ENCODE measurements around the gene TMED4. TPM values are rescaled to one million over a fixed set of nuclear protein-coding genes. Genes with fewer than 3 reads are reported as not detected.

Gene TMED4
- polyA plus RNA-seq, 1 donor from 2014 or later, result 158 TPM

GRCh38 chr7:44609829-44610228 lies 27.8 kb upstream of the TMED4 start:
- no peaks in the 10 kb centered on the region for H3K36me3 ChIP-seq (ENCODE audit: insufficient read depth, low read length)
- H4K20me1 ChIP-seq (ENCODE audit: insufficient read depth), result no peaks in the 10 kb centered on the region
- H2AFZ ChIP-seq (ENCODE audit: low read depth, low read length), result no peak overlapping the region
- H3K9ac ChIP-seq (ENCODE audit: low read length), result no peak overlapping the region
- H3K27me3 ChIP-seq (ENCODE audit: insufficient read depth, low read depth, low read length), result no peaks in the 10 kb centered on the region
- no peaks in the 10 kb centered on the region for H3F3A ChIP-seq (ENCODE audit: insufficient read depth, low read length, poor library complexity, severe bottlenecking)
- no peak overlapping the region for H3K4me3 ChIP-seq (ENCODE audit: low read length)
- H3K79me2 ChIP-seq (replicated peaks; ENCODE audit: insufficient read depth, low read length), result peaks cover 41% of the 10 kb centered on the region
- no peaks in the 10 kb centered on the region for H3K9me2 ChIP-seq (ENCODE audit: insufficient read depth, low read length)
- no peaks in the 10 kb centered on the region for H3K9me3 ChIP-seq (ENCODE audit: low read length)
- TF ChIP-seq POLR2AphosphoS5 (IDR thresholded peaks at IDR 0.05) (no peak), EP300 (conservative IDR thresholded peaks at IDR 0.05; ENCODE audit: poor library complexity, severe bottlenecking) (no peak), MXI1 (conservative IDR thresholded peaks at IDR 0.05; ENCODE audit: poor library complexity, severe bottlenecking) (no peak), REST (IDR thresholded peaks at IDR 0.05; ENCODE audit: borderline replicate concordance) (no peak), CTCF (IDR thresholded peaks at IDR 0.05; ENCODE audit: poor library complexity, severe bottlenecking) (no peak), TAF1 (IDR thresholded peaks at IDR 0.05; ENCODE audit: low read depth) (no peak)
- no peak overlapping the region for H3K4me2 ChIP-seq (ENCODE audit: low read length)
- H3K27ac ChIP-seq (ENCODE audit: low read length), result no peak overlapping the region

- Histone ChIP-seq H3K27ac (ENCODE audit: low read length) (no peak overlapping the region), H3K4me3 (ENCODE audit: low read length) (no peak overlapping the region), H3K79me2 (replicated peaks; ENCODE audit: insufficient read depth, low read length) (peaks cover 41% of the 10 kb centered on the region), H2AFZ (ENCODE audit: low read depth, low read length) (no peak overlapping the region), H3K27me3 (ENCODE audit: insufficient read depth, low read depth, low read length) (no peaks in the 10 kb centered on the region), H3F3A (ENCODE audit: insufficient read depth, low read length, poor library complexity, severe bottlenecking) (no peaks in the 10 kb centered on the region), H4K20me1 (ENCODE audit: insufficient read depth) (no peaks in the 10 kb centered on the region), H3K9me3 (ENCODE audit: low read length) (no peaks in the 10 kb centered on the region), H3K36me3 (ENCODE audit: insufficient read depth, low read length) (no peaks in the 10 kb centered on the region), H3K9me2 (ENCODE audit: insufficient read depth, low read length) (no peaks in the 10 kb centered on the region), H3K4me2 (ENCODE audit: low read length) (no peak overlapping the region), H3K9ac (ENCODE audit: low read length) (no peak overlapping the region)
- TF ChIP-seq REST (IDR thresholded peaks at IDR 0.05; ENCODE audit: borderline replicate concordance), result no peak
- TF ChIP-seq POLR2AphosphoS5 (IDR thresholded peaks at IDR 0.05), result no peak
- TF ChIP-seq EZH2 (IDR thresholded peaks at IDR 0.05; ENCODE audit: borderline replicate concordance, insufficient read depth, low read length, poor library complexity, severe bottlenecking), result no peak
- no peak for TF ChIP-seq MXI1 (conservative IDR thresholded peaks at IDR 0.05; ENCODE audit: poor library complexity, severe bottlenecking)
- no peak for TF ChIP-seq CTCF (IDR thresholded peaks at IDR 0.05; ENCODE audit: poor library complexity, severe bottlenecking)
- TF ChIP-seq RAD21 (conservative IDR thresholded peaks at IDR 0.05), result no peak
- no peak for TF ChIP-seq SMC3 (conservative IDR thresholded peaks at IDR 0.05; ENCODE audit: poor library complexity)
- TF ChIP-seq EP300 (conservative IDR thresholded peaks at IDR 0.05; ENCODE audit: poor library complexity, severe bottlenecking), result no peak
- TF ChIP-seq TAF1 (IDR thresholded peaks at IDR 0.05; ENCODE audit: low read depth), result no peak
These were observed 27.1 kb upstream of the TMED4 start for GRCh38 chr7:44608916-44609648.
